ENCODE data around the gene BRMS1L. TPM values are rescaled to one million over a fixed set of nuclear protein-coding genes. Genes with fewer than 3 reads are reported as not detected.
"Not testable (repeated sequence)": the region's sequence is repeated elsewhere in the genome, so short reads cannot be mapped to it uniquely, and the experiment has no call there.

BRMS1L gene
- total and polyA plus RNA-seq, 2 donors (not counting 3 experiments of a cell fraction or from before 2014, with no cell fraction given): 4.0 to 7.7 TPM

DNA sequence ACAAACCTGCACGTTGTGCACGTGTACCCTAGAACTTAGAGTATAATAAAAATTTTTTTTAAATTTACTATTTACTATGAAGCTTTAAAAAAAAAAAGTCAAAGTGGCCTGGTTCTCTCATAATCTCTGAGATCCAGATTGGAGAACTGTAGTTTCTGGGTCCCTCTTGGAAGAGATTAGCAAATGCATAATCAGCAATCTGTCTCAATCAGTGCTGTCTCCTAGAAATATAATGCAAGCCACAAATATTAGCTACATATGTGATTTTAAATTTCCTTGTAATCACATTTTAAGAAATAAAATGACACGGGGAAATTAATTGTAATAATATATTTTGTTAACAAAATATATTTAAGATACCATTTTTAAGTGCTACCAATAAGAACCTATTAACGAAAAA, 49.3 kb upstream of the BRMS1L start:
- DNase-seq (ENCODE audit: low read depth, low spot score): no peak
- FAIRE-seq: no peak
- Histone ChIP-seq H3K4me2 (ENCODE audit: insufficient read depth, low read length) (no peak overlapping the region), H3K4me1 (ENCODE audit: control insufficient read depth, extremely low read depth, insufficient read depth, low read length) (no peaks in the 10 kb centered on the region), H3K9me3 (replicated peaks; ENCODE audit: control insufficient read depth, insufficient read depth, low read length) (no peaks in the 10 kb centered on the region), H3K27ac (ENCODE audit: insufficient read depth, low read depth, low read length) (no peak overlapping the region), H3K4me3 (replicated peaks in 1 of 3; ENCODE audit: insufficient read depth in 1 of 3, low read depth in 1 of 3, low read length in 3 of 3) (no peak overlapping the region), H2AFZ (ENCODE audit: low read depth, low read length) (no peak overlapping the region), H4K20me1 (replicated peaks; ENCODE audit: control insufficient read depth, extremely low read depth, insufficient read depth, low read length) (no peaks in the 10 kb centered on the region), H3K9me1 (replicated peaks; ENCODE audit: control insufficient read depth, extremely low read depth, insufficient read depth, low read length) (no peaks in the 10 kb centered on the region), H3K9ac (replicated peaks; ENCODE audit: extremely low read depth, insufficient read depth, low read length) (no peak overlapping the region), H3K36me3 (ENCODE audit: control insufficient read depth in 2 of 2, extremely low read depth in 1 of 2, insufficient read depth in 2 of 2, low read length in 2 of 2) (no peaks in the 10 kb centered on the region), H3K27me3 (ENCODE audit: control insufficient read depth in 2 of 2, insufficient read depth in 2 of 2, low read length in 2 of 2) (no peaks in the 10 kb centered on the region), H3K79me2 (ENCODE audit: control insufficient read depth, insufficient read depth, low read length) (peaks cover 19% of the 10 kb centered on the region)
- dilution Hi-C loops (cut with MboI; ENCODE audit: extremely low pct_ligation_motif_present, low sequenced_read_pairs): no loop called here
- CTCF ChIA-PET: interaction anchor here (1.0 kb wide), 1 partner anchor 11 kb away, joined by 3 read pairs; no protein-coding TSS in a partner anchor
- intact Hi-C loops (cut with micrococcal nuclease): no loop called here
- TF ChIP-seq JUN (IDR thresholded peaks at IDR 0.05; ENCODE audit: borderline replicate concordance, insufficient read depth, insufficient read length, low read depth) (no peak), MYC (IDR thresholded peaks at IDR 0.05; ENCODE audit: low read depth, low read length) (no peak), POLR2AphosphoS5 (IDR thresholded peaks at IDR 0.05; ENCODE audit: insufficient read depth, low read depth, low read length) (no peak)
- TF ChIP-seq, protein P1, sequence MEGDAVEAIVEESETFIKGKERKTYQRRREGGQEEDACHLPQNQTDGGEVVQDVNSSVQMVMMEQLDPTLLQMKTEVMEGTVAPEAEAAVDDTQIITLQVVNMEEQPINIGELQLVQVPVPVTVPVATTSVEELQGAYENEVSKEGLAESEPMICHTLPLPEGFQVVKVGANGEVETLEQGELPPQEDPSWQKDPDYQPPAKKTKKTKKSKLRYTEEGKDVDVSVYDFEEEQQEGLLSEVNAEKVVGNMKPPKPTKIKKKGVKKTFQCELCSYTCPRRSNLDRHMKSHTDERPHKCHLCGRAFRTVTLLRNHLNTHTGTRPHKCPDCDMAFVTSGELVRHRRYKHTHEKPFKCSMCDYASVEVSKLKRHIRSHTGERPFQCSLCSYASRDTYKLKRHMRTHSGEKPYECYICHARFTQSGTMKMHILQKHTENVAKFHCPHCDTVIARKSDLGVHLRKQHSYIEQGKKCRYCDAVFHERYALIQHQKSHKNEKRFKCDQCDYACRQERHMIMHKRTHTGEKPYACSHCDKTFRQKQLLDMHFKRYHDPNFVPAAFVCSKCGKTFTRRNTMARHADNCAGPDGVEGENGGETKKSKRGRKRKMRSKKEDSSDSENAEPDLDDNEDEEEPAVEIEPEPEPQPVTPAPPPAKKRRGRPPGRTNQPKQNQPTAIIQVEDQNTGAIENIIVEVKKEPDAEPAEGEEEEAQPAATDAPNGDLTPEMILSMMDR (IDR thresholded peaks at IDR 0.05; ENCODE audit: extremely low read depth in 1 of 2, insufficient read depth in 1 of 2, low read depth in 1 of 2, low read length in 2 of 2): no peak
- no TSS peak for BruUV-seq (replicated peaks)
- POLR2A ChIA-PET: no interaction called here

- CTCF ChIA-PET: interaction anchor here (1.0 kb wide), 1 partner anchor 10 kb away, joined by 3 read pairs; no protein-coding TSS in a partner anchor
- H3K27ac ChIP-seq (ENCODE audit: insufficient read depth, low read depth, low read length); FAIRE-seq; H3K9me3 ChIP-seq (replicated peaks; ENCODE audit: control insufficient read depth, insufficient read depth, low read length); H3K4me2 ChIP-seq (ENCODE audit: insufficient read depth, low read length); intact Hi-C loops (cut with micrococcal nuclease); H3K9me1 ChIP-seq (replicated peaks; ENCODE audit: control insufficient read depth, extremely low read depth, insufficient read depth, low read length); H3K36me3 ChIP-seq (ENCODE audit: control insufficient read depth in 2 of 2, extremely low read depth in 1 of 2, insufficient read depth in 2 of 2, low read length in 2 of 2); H2AFZ ChIP-seq (ENCODE audit: low read depth, low read length); H4K20me1 ChIP-seq (replicated peaks; ENCODE audit: control insufficient read depth, extremely low read depth, insufficient read depth, low read length); POLR2A ChIA-PET; dilution Hi-C loops (cut with MboI; ENCODE audit: extremely low pct_ligation_motif_present, low sequenced_read_pairs); H3K27me3 ChIP-seq (ENCODE audit: control insufficient read depth in 2 of 2, insufficient read depth in 2 of 2, low read length in 2 of 2); DNase-seq (ENCODE audit: low read depth, low spot score); BruUV-seq (replicated peaks); H3K9ac ChIP-seq (replicated peaks; ENCODE audit: extremely low read depth, insufficient read depth, low read length); H3K4me1 ChIP-seq (ENCODE audit: control insufficient read depth, extremely low read depth, insufficient read depth, low read length); H3K4me3 ChIP-seq (replicated peaks in 1 of 3; ENCODE audit: insufficient read depth in 1 of 3, low read depth in 1 of 3, low read length in 3 of 3): not testable (repeated sequence)
- peaks cover 21% of the 10 kb centered on the region for H3K79me2 ChIP-seq (ENCODE audit: control insufficient read depth, insufficient read depth, low read length)
These were observed 48.6 kb upstream of the BRMS1L start for GRCh38 chr14:35777550-35777949.

Measured in endothelial cell of umbilical vein (primary cell).